RWPE2 (cell line): ENCODE results near the gene ANTXRL.
"Not testable (repeated sequence)": the region's sequence is repeated elsewhere in the genome, so short reads cannot be mapped to it uniquely, and the experiment has no call there.

Experiments
- ATAC-seq: fragments of 200-7000 bp; cut with Tn5 transposase; 3 replicates; pipeline ENCODE4 v1.9.1; 2021; ENCODE audit warnings: low read depth
- DNase-seq: peaks from one replicate; pipeline ENCODE4 v3.0.0-alpha.2; 2020; ENCODE audit warnings: low spot score
- H3K27ac ChIP-seq: fragments of 450-650 bp; 2 replicates; pipeline ENCODE4 v1.5.1; 2017; ENCODE audit warnings: mild to moderate bottlenecking; ENCODE audit not compliant: poor library complexity, severe bottlenecking
- H3K27me3 ChIP-seq: fragments of 250-450 bp; sonication (Bioruptor Pico); 2 replicates; pipeline ENCODE4 v1.5.1; 2021; ENCODE audit warnings: mild to moderate bottlenecking, moderate library complexity; ENCODE audit not compliant: insufficient read depth, poor library complexity, severe bottlenecking
- H3K36me3 ChIP-seq: fragments of 250-450 bp; sonication (Bioruptor Pico); 2 replicates; pipeline ENCODE4 v1.5.1; 2020; ENCODE audit warnings: low read depth, mild to moderate bottlenecking, moderate library complexity
- H3K4me1 ChIP-seq: fragments of 250-450 bp; sonication (Bioruptor Pico); 2 replicates; pipeline ENCODE4 v1.5.1; 2021; ENCODE audit warnings: mild to moderate bottlenecking, moderate library complexity; ENCODE audit not compliant: insufficient read depth, poor library complexity, severe bottlenecking
- H3K4me3 ChIP-seq: fragments of 250-450 bp; sonication (Bioruptor Pico); 2 replicates; pipeline ENCODE4 v1.5.1; 2021; ENCODE audit warnings: mild to moderate bottlenecking, moderate library complexity; ENCODE audit not compliant: severe bottlenecking
- H3K9me3 ChIP-seq: fragments of 250-450 bp; sonication (Bioruptor Pico); 2 replicates; pipeline ENCODE4 v1.5.1; 2021; ENCODE audit warnings: mild to moderate bottlenecking, moderate library complexity; ENCODE audit not compliant: severe bottlenecking
- TF ChIP-seq, protein P1 (sequence below): fragments of 450-650 bp; IDR thresholded peaks from one replicate; pipeline ENCODE4 v1.5.1; 2017; ENCODE audit warnings: mild to moderate bottlenecking, moderate library complexity; ENCODE audit not compliant: poor library complexity, severe bottlenecking

ANTXRL gene

DNA sequence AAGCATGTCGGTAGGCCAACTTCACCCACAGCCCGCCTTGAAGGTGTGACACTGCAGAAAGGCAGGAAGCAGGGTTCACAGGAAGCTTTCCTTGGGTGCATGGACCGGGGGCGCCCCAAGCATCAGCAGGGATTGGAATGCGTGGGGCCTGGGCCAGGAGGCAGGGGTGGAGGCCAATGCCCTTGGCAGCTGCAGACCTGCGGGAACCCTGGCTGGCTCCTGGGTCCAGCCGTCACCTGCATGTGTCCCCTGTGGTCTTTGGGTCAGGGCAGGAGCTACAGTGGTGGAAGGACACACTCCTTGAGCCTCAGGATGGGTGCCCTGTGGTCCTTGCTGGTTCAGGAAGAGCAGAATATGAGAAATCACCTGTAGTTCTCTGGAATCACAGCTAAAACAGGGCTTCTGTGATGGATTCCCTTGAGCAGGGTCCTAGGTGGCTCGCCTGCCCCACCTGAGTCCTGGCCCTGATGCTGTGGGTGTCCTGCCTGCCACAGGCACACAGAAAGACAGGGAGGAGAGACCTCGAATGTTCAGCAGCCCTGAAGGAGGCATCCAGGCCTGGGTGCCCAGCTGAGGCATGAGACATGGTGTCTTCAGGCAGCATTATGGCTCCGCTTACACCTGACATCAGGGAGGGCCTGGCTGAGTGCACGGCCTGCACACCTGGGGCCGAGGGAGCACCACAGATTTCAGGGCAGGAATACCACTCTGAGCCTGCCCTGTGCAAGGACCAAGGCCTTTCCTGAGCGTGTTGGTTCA, 15.1 kb downstream of the ANTXRL start:
- TF ChIP-seq, protein P1, sequence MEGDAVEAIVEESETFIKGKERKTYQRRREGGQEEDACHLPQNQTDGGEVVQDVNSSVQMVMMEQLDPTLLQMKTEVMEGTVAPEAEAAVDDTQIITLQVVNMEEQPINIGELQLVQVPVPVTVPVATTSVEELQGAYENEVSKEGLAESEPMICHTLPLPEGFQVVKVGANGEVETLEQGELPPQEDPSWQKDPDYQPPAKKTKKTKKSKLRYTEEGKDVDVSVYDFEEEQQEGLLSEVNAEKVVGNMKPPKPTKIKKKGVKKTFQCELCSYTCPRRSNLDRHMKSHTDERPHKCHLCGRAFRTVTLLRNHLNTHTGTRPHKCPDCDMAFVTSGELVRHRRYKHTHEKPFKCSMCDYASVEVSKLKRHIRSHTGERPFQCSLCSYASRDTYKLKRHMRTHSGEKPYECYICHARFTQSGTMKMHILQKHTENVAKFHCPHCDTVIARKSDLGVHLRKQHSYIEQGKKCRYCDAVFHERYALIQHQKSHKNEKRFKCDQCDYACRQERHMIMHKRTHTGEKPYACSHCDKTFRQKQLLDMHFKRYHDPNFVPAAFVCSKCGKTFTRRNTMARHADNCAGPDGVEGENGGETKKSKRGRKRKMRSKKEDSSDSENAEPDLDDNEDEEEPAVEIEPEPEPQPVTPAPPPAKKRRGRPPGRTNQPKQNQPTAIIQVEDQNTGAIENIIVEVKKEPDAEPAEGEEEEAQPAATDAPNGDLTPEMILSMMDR: no peak
- DNase-seq (no peak), ATAC-seq (no peak)
- H3K27ac ChIP-seq: no peak overlapping the region
- H3K27me3 ChIP-seq: no peaks in the 10 kb centered on the region
- H3K9me3 ChIP-seq: no peaks in the 10 kb centered on the region
- H3K4me1 ChIP-seq: no peaks in the 10 kb centered on the region
- no peaks in the 10 kb centered on the region for H3K36me3 ChIP-seq
- H3K4me3 ChIP-seq: no peak overlapping the region

DNA sequence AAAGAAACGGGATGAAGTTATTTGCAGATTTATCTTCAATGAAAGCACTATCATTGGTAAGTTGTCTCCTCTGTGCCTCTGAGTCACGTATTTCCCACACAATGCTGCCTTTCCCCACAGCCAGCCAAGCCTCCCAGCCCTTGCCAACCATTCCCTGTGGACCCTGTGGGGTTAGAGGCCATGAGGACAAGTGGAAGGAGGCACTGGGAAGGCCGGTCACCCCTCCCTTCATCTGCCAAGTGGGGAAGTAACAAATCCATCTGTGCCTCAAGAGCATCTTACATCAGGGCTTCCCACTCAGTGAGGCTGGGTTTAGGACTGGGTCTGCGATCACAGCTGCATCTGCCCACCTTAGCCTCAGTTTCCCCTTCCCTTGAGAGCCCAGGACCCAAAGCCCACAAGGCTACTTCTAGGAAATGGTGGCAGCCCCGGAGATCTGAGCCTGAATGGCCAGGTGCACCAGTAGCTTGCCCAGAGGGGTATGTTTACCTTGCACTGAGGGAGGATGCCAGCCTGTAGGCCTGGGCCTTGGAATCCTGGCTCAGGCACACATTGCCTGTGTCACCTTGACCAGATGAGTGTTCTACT, 16.1 kb downstream of the ANTXRL start:
- H3K27ac ChIP-seq, DNase-seq, H3K27me3 ChIP-seq, H3K9me3 ChIP-seq, H3K36me3 ChIP-seq, H3K4me3 ChIP-seq, ATAC-seq, H3K4me1 ChIP-seq: not testable (repeated sequence)

DNA sequence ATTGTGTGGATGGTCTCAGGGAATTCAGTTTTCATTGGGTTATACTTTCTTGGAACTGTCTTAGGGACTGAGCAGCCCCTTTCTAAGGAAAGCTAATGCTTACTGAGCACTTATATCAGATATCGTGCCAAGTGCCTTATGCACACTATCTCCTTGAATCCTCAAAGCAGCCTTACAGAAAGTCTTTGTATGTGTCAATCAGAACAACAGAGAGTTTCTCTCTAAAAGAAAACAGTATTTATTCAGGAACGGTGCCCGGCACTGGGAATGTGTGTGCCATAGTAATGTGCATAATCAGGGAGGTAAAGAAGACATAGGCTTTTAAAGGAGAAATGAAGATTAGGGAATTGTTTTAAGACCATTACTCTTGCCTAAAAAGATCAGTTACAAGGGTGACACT, 17.3 kb downstream of the ANTXRL start:
- Histone ChIP-seq H3K36me3 (no peaks in the 10 kb centered on the region), H3K27me3 (no peaks in the 10 kb centered on the region), H3K9me3 (no peaks in the 10 kb centered on the region), H3K4me1 (no peaks in the 10 kb centered on the region), H3K4me3 (no peak overlapping the region), H3K27ac (no peak overlapping the region)
- ATAC-seq: no peak
- no peak for DNase-seq
- TF ChIP-seq, protein P1: no peak

DNA sequence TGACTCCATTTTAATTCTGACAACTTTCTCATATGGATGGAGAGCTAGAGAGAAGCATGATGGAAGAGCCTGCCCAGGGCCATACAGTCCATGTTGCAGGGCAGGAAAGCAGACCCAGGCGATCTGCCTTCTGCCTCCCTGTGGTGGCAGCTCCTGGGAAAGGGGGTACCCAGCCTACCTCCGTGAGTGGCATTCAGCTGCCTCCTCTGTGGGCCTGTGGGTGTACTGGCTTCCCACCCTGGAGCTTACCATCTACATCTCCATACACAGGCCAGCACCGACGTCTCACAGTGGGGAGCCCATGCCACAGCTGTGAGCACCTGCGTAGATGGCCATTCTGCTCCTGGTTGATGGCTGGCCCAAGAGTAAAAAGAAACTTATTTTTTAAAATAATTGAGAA, 17.9 kb downstream of the ANTXRL start:
- not testable (repeated sequence) for ATAC-seq, H3K4me1 ChIP-seq, DNase-seq, H3K27me3 ChIP-seq, H3K4me3 ChIP-seq, H3K36me3 ChIP-seq, H3K9me3 ChIP-seq, H3K27ac ChIP-seq

DNA sequence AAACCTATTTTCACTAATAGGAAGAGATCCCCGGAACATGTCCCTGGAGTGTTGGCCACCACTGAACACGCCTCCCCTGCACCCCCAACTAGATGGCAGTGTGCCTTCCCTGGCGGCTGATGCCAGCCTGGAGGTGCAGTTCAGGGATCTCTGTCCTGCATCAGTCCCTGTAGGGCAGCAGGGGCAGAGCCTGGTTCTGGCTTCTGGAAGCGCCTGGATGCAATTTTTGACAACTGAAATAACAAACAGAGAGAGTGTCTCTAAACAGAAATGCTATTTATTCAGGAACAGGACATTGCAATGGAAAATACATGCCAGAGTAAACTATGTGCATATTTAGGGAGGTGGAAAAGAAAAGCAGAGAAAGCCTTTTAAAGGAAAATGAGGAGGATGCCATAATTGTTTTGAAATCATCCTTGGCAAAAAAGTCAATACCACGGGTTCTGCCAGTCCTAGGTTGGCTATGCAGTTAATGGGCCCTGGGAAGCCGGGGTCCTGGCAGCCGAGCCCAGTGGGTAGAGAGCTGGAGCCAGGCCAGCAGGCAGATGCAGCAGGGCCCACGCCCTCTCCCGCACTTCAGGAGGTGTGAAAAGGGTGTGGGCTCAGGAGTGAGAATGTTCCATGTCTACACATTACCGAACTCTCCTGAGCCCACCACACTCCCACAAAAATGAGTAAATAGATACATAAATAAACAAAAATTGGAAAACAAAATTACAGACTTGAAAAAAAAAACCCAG, 18.5 kb downstream of the ANTXRL start:
- Histone ChIP-seq H3K9me3 (no peaks in the 10 kb centered on the region), H3K36me3 (no peaks in the 10 kb centered on the region)

More for the DNA sequence above, 18.5 kb downstream of the ANTXRL start:
- ATAC-seq: no peak
- no peak for DNase-seq
- no peak overlapping the region for H3K27ac ChIP-seq
- H3K4me3 ChIP-seq: no peak overlapping the region
- no peaks in the 10 kb centered on the region for H3K4me1 ChIP-seq
- TF ChIP-seq, protein P1: no peak
- no peaks in the 10 kb centered on the region for H3K27me3 ChIP-seq
